T-helper 1 cell treated with Interleukin-12 subunit alpha and Interleukin-12 subunit beta and Interleukin-4 antibody, amounts not matched to agents 30 μg/mL and 1 μg/mL, for 36 hours (primary cell): ENCODE results near the gene MCC.

Experiments
- H3K27ac Mint-ChIP-seq: one replicate; pipeline ENCODE4 v1.8.0; 2021; ENCODE audit warnings: mild to moderate bottlenecking, mixed read lengths
- H3K27me3 Mint-ChIP-seq: one replicate; pipeline ENCODE4 v1.8.0; 2021; ENCODE audit warnings: low read depth, mixed read lengths
- H3K36me3 Mint-ChIP-seq: one replicate; pipeline ENCODE4 v1.8.0; 2021; ENCODE audit warnings: low read depth, mixed read lengths
- H3K4me1 Mint-ChIP-seq: one replicate; pipeline ENCODE4 v1.8.0; 2021; ENCODE audit warnings: low read depth, mixed read lengths
- H3K4me3 Mint-ChIP-seq: one replicate; pipeline ENCODE4 v1.8.0; 2021; ENCODE audit warnings: mild to moderate bottlenecking, moderate library complexity, mixed read lengths
- H3K9me3 Mint-ChIP-seq: one replicate; pipeline ENCODE4 v1.8.0; 2021; ENCODE audit warnings: mixed read lengths

The MCC gene

GRCh38 chr5:113378514-113378913, 109.7 kb downstream of the MCC start:
- H3K9me3 Mint-ChIP-seq = no peaks in the 10 kb centered on the region
- peaks cover 32% of the 10 kb centered on the region for H3K27me3 Mint-ChIP-seq
- peaks cover 3% of the 10 kb centered on the region for H3K36me3 Mint-ChIP-seq
- H3K4me3 Mint-ChIP-seq = peak overlapping the region; percentile 59
- H3K4me1 Mint-ChIP-seq = peaks cover 30% of the 10 kb centered on the region
- peak overlapping the region; percentile 27 for H3K27ac Mint-ChIP-seq

GRCh38 chr5:113378081-113378480, 110.2 kb downstream of the MCC start:
- Mint-ChIP-seq H3K9me3 (no peaks in the 10 kb centered on the region), H3K4me1 (peaks cover 30% of the 10 kb centered on the region), H3K27ac (peak overlapping the region; percentile 17), H3K27me3 (peaks cover 28% of the 10 kb centered on the region), H3K36me3 (peaks cover 3% of the 10 kb centered on the region), H3K4me3 (peak overlapping the region; percentile 59)

- Mint-ChIP-seq H3K36me3 (peaks cover 3% of the 10 kb centered on the region), H3K27ac (no peak overlapping the region), H3K9me3 (no peaks in the 10 kb centered on the region), H3K4me1 (peaks cover 26% of the 10 kb centered on the region), H3K27me3 (peaks cover 24% of the 10 kb centered on the region), H3K4me3 (no peak overlapping the region)
Observed at GRCh38 chr5:113376640-113377039, 111.6 kb downstream of the MCC start.

GRCh38 chr5:113375480-113376060, 112.7 kb downstream of the MCC start:
- Mint-ChIP-seq H3K27ac (no peak overlapping the region), H3K4me3 (no peak overlapping the region), H3K27me3 (peaks cover 25% of the 10 kb centered on the region), H3K4me1 (peaks cover 21% of the 10 kb centered on the region), H3K9me3 (no peaks in the 10 kb centered on the region), H3K36me3 (peaks cover 3% of the 10 kb centered on the region)

- Mint-ChIP-seq H3K27ac (no peak overlapping the region), H3K27me3 (peaks cover 34% of the 10 kb centered on the region), H3K4me3 (no peak overlapping the region), H3K36me3 (peaks cover 3% of the 10 kb centered on the region), H3K4me1 (peaks cover 10% of the 10 kb centered on the region), H3K9me3 (no peaks in the 10 kb centered on the region)
Observed at GRCh38 chr5:113373426-113373825, 114.8 kb downstream of the MCC start.

GRCh38 chr5:113371721-113372196, 116.5 kb downstream of the MCC start:
- H3K4me3 Mint-ChIP-seq = no peak overlapping the region
- H3K27ac Mint-ChIP-seq = no peak overlapping the region
- H3K27me3 Mint-ChIP-seq = peaks cover 43% of the 10 kb centered on the region

GRCh38 chr5:113367586-113367985, 120.7 kb downstream of the MCC start:
- H3K36me3 Mint-ChIP-seq = peaks cover 4% of the 10 kb centered on the region
- peaks cover 50% of the 10 kb centered on the region for H3K27me3 Mint-ChIP-seq
- no peak overlapping the region for H3K27ac Mint-ChIP-seq
- peaks cover 18% of the 10 kb centered on the region for H3K9me3 Mint-ChIP-seq
- no peaks in the 10 kb centered on the region for H3K4me1 Mint-ChIP-seq
- no peak overlapping the region for H3K4me3 Mint-ChIP-seq

More at GRCh38 chr5:113371721-113372196, 116.5 kb downstream of the MCC start:
- no peaks in the 10 kb centered on the region for H3K9me3 Mint-ChIP-seq
- peaks cover 3% of the 10 kb centered on the region for H3K36me3 Mint-ChIP-seq
- H3K4me1 Mint-ChIP-seq = no peaks in the 10 kb centered on the region

GRCh38 chr5:113364466-113364865, 123.8 kb downstream of the MCC start:
- Mint-ChIP-seq H3K36me3 (peaks cover 4% of the 10 kb centered on the region), H3K27me3 (peaks cover 26% of the 10 kb centered on the region), H3K9me3 (peaks cover 18% of the 10 kb centered on the region), H3K27ac (no peak overlapping the region), H3K4me3 (no peak overlapping the region), H3K4me1 (no peaks in the 10 kb centered on the region)

- peaks cover 18% of the 10 kb centered on the region for H3K9me3 Mint-ChIP-seq
- H3K27ac Mint-ChIP-seq = no peak overlapping the region
- H3K36me3 Mint-ChIP-seq = peaks cover 4% of the 10 kb centered on the region
- H3K27me3 Mint-ChIP-seq = peaks cover 11% of the 10 kb centered on the region
- no peak overlapping the region for H3K4me3 Mint-ChIP-seq
- H3K4me1 Mint-ChIP-seq = no peaks in the 10 kb centered on the region
Observed at GRCh38 chr5:113361701-113362100, 126.6 kb downstream of the MCC start.

GRCh38 chr5:113359419-113359818, 128.8 kb downstream of the MCC start:
- no peaks in the 10 kb centered on the region for H3K36me3 Mint-ChIP-seq
- no peaks in the 10 kb centered on the region for H3K4me1 Mint-ChIP-seq
- H3K9me3 Mint-ChIP-seq = peaks cover 7% of the 10 kb centered on the region

GRCh38 chr5:113358696-113359095, 129.6 kb downstream of the MCC start:
- Mint-ChIP-seq H3K27ac (no peak overlapping the region), H3K9me3 (peaks cover 4% of the 10 kb centered on the region), H3K4me1 (no peaks in the 10 kb centered on the region), H3K4me3 (no peak overlapping the region), H3K36me3 (no peaks in the 10 kb centered on the region), H3K27me3 (no peaks in the 10 kb centered on the region)

More at GRCh38 chr5:113359419-113359818, 128.8 kb downstream of the MCC start:
- no peaks in the 10 kb centered on the region for H3K27me3 Mint-ChIP-seq
- no peak overlapping the region for H3K27ac Mint-ChIP-seq
- H3K4me3 Mint-ChIP-seq = no peak overlapping the region

GRCh38 chr5:113357696-113358476, 130.4 kb downstream of the MCC start:
- Mint-ChIP-seq H3K27me3 (peaks cover 3% of the 10 kb centered on the region), H3K4me1 (no peaks in the 10 kb centered on the region), H3K27ac (no peak overlapping the region), H3K36me3 (no peaks in the 10 kb centered on the region), H3K4me3 (no peak overlapping the region), H3K9me3 (no peaks in the 10 kb centered on the region)

GRCh38 chr5:113356487-113356886, 131.8 kb downstream of the MCC start:
- H3K27me3 Mint-ChIP-seq = peaks cover 12% of the 10 kb centered on the region
- H3K4me1 Mint-ChIP-seq = no peaks in the 10 kb centered on the region
- no peaks in the 10 kb centered on the region for H3K9me3 Mint-ChIP-seq

GRCh38 chr5:113354055-113354454, 134.2 kb downstream of the MCC start:
- H3K4me3 Mint-ChIP-seq = no peak overlapping the region
- no peak overlapping the region for H3K27ac Mint-ChIP-seq
- H3K9me3 Mint-ChIP-seq = no peaks in the 10 kb centered on the region
- H3K4me1 Mint-ChIP-seq = no peaks in the 10 kb centered on the region
- peaks cover 32% of the 10 kb centered on the region for H3K27me3 Mint-ChIP-seq
- no peaks in the 10 kb centered on the region for H3K36me3 Mint-ChIP-seq

More at GRCh38 chr5:113356487-113356886, 131.8 kb downstream of the MCC start:
- Mint-ChIP-seq H3K36me3 (no peaks in the 10 kb centered on the region), H3K4me3 (no peak overlapping the region), H3K27ac (no peak overlapping the region)

- Mint-ChIP-seq H3K27ac (no peak overlapping the region), H3K9me3 (no peaks in the 10 kb centered on the region), H3K36me3 (no peaks in the 10 kb centered on the region), H3K4me1 (no peaks in the 10 kb centered on the region), H3K27me3 (peaks cover 65% of the 10 kb centered on the region), H3K4me3 (no peak overlapping the region)
Observed at GRCh38 chr5:113347572-113347971, 140.7 kb downstream of the MCC start.
